ENCODE results near the gene CNOT3.

Gene CNOT3

GRCh38 chr19:54124393-54124792 is 13.2 kb upstream of the CNOT3 start:
- Histone ChIP-seq H3K36me3 (ENCODE audit: insufficient read depth, low read length) (peaks cover 95% of the 10 kb centered on the region), H3K27ac (ENCODE audit: low read depth, low read length) (no peak overlapping the region), H3K4me1 (ENCODE audit: insufficient read depth, low read length) (no peaks in the 10 kb centered on the region), H3K9me3 (ENCODE audit: insufficient read depth, low read depth, low read length) (no peaks in the 10 kb centered on the region), H3K27me3 (ENCODE audit: insufficient read depth, low read length) (no peaks in the 10 kb centered on the region), H3K9ac (ENCODE audit: low read depth, low read length) (no peak overlapping the region), H3K4me3 (ENCODE audit: low read length) (no peak overlapping the region)
- WGBS, result 94% methylated on average over 19 of the region's 19 CpGs

- no peak overlapping the region for H3K27ac ChIP-seq (ENCODE audit: low read depth, low read length)
- WGBS, result 96% methylated on average over 9 of the region's 9 CpGs
- no peaks in the 10 kb centered on the region for H3K4me1 ChIP-seq (ENCODE audit: insufficient read depth, low read length)
- peaks cover 88% of the 10 kb centered on the region for H3K36me3 ChIP-seq (ENCODE audit: insufficient read depth, low read length)
- no peak overlapping the region for H3K4me3 ChIP-seq (ENCODE audit: low read length)
- H3K9me3 ChIP-seq (ENCODE audit: insufficient read depth, low read depth, low read length), result no peaks in the 10 kb centered on the region
- no peaks in the 10 kb centered on the region for H3K27me3 ChIP-seq (ENCODE audit: insufficient read depth, low read length)
- no peak overlapping the region for H3K9ac ChIP-seq (ENCODE audit: low read depth, low read length)
Measured at GRCh38 chr19:54125713-54126112, 11.8 kb upstream of the CNOT3 start.

- H3K36me3 ChIP-seq (ENCODE audit: insufficient read depth, low read length), result peaks cover 87% of the 10 kb centered on the region
- no peak overlapping the region for H3K4me3 ChIP-seq (ENCODE audit: low read length)
- H3K9me3 ChIP-seq (ENCODE audit: insufficient read depth, low read depth, low read length), result no peaks in the 10 kb centered on the region
Measured at GRCh38 chr19:54127688-54128440, 9.7 kb upstream of the CNOT3 start.

GRCh38 chr19:54128441-54128725 is 9.2 kb upstream of the CNOT3 start:
- Histone ChIP-seq H3K4me3 (ENCODE audit: low read length) (no peak overlapping the region), H3K27me3 (ENCODE audit: insufficient read depth, low read length) (no peaks in the 10 kb centered on the region), H3K4me1 (ENCODE audit: insufficient read depth, low read length) (no peaks in the 10 kb centered on the region), H3K36me3 (ENCODE audit: insufficient read depth, low read length) (peaks cover 84% of the 10 kb centered on the region), H3K27ac (ENCODE audit: low read depth, low read length) (no peak overlapping the region), H3K9me3 (ENCODE audit: insufficient read depth, low read depth, low read length) (peaks cover 1% of the 10 kb centered on the region; the same call in 1 of the 2 replicates), H3K9ac (ENCODE audit: low read depth, low read length) (no peak overlapping the region)
- WGBS, result 93% methylated on average over 20 of the region's 20 CpGs

More at GRCh38 chr19:54127688-54128440, 9.7 kb upstream of the CNOT3 start:
- Histone ChIP-seq H3K27ac (ENCODE audit: low read depth, low read length) (no peak overlapping the region), H3K9ac (ENCODE audit: low read depth, low read length) (no peak overlapping the region), H3K4me1 (ENCODE audit: insufficient read depth, low read length) (no peaks in the 10 kb centered on the region), H3K27me3 (ENCODE audit: insufficient read depth, low read length) (no peaks in the 10 kb centered on the region)
- WGBS, result 92% methylated on average over 44 of the region's 44 CpGs

GRCh38 chr19:54128796-54129616 is 8.6 kb upstream of the CNOT3 start:
- peaks cover 5% of the 10 kb centered on the region for H3K9me3 ChIP-seq (ENCODE audit: insufficient read depth, low read depth, low read length)
- H3K27ac ChIP-seq (ENCODE audit: low read depth, low read length), result no peak overlapping the region
- H3K36me3 ChIP-seq (ENCODE audit: insufficient read depth, low read length), result peaks cover 78% of the 10 kb centered on the region
- no peaks in the 10 kb centered on the region for H3K4me1 ChIP-seq (ENCODE audit: insufficient read depth, low read length)
- WGBS, result 96% methylated on average over 41 of the region's 41 CpGs
- no peaks in the 10 kb centered on the region for H3K27me3 ChIP-seq (ENCODE audit: insufficient read depth, low read length)
- no peak overlapping the region for H3K9ac ChIP-seq (ENCODE audit: low read depth, low read length)
- no peak overlapping the region for H3K4me3 ChIP-seq (ENCODE audit: low read length)

- Histone ChIP-seq H3K4me1 (ENCODE audit: insufficient read depth, low read length) (no peaks in the 10 kb centered on the region), H3K4me3 (ENCODE audit: low read length) (no peak overlapping the region), H3K27ac (ENCODE audit: low read depth, low read length) (no peak overlapping the region), H3K9me3 (ENCODE audit: insufficient read depth, low read depth, low read length) (peaks cover 5% of the 10 kb centered on the region), H3K9ac (ENCODE audit: low read depth, low read length) (no peak overlapping the region), H3K36me3 (ENCODE audit: insufficient read depth, low read length) (peaks cover 72% of the 10 kb centered on the region), H3K27me3 (ENCODE audit: insufficient read depth, low read length) (no peaks in the 10 kb centered on the region)
- 96% methylated on average over 20 of the region's 20 CpGs for WGBS
Measured at GRCh38 chr19:54129617-54129996, 8.0 kb upstream of the CNOT3 start.

- Histone ChIP-seq H3K9me3 (ENCODE audit: insufficient read depth, low read depth, low read length) (peaks cover 5% of the 10 kb centered on the region), H3K27ac (ENCODE audit: low read depth, low read length) (no peak overlapping the region), H3K4me1 (ENCODE audit: insufficient read depth, low read length) (no peaks in the 10 kb centered on the region), H3K36me3 (ENCODE audit: insufficient read depth, low read length) (peaks cover 36% of the 10 kb centered on the region), H3K9ac (ENCODE audit: low read depth, low read length) (no peak overlapping the region), H3K4me3 (ENCODE audit: low read length) (no peak overlapping the region), H3K27me3 (ENCODE audit: insufficient read depth, low read length) (no peaks in the 10 kb centered on the region)
- 89% methylated on average over 10 of the region's 10 CpGs for WGBS
Measured at GRCh38 chr19:54133312-54133956, 4.1 kb upstream of the CNOT3 start.

- H3K9me3 ChIP-seq (ENCODE audit: insufficient read depth, low read depth, low read length), result peaks cover 5% of the 10 kb centered on the region
- no peak overlapping the region for H3K9ac ChIP-seq (ENCODE audit: low read depth, low read length)
- H3K27ac ChIP-seq (ENCODE audit: low read depth, low read length), result peak overlapping the region; percentile 27; the same call in 1 of the 2 replicates
- H3K4me1 ChIP-seq (ENCODE audit: insufficient read depth, low read length), result no peaks in the 10 kb centered on the region
- WGBS, result 58% methylated on average over 2 of the region's 2 CpGs
- H3K27me3 ChIP-seq (ENCODE audit: insufficient read depth, low read length), result no peaks in the 10 kb centered on the region
- peaks cover 29% of the 10 kb centered on the region for H3K36me3 ChIP-seq (ENCODE audit: insufficient read depth, low read length)
- H3K4me3 ChIP-seq (ENCODE audit: low read length), result no peak overlapping the region
Measured at GRCh38 chr19:54133957-54134590, 3.5 kb upstream of the CNOT3 start.

- Histone ChIP-seq H3K27ac (ENCODE audit: low read depth, low read length) (peak overlapping the region; percentile 46; the same call in 1 of the 2 replicates), H3K36me3 (ENCODE audit: insufficient read depth, low read length) (peaks cover 33% of the 10 kb centered on the region), H3K4me3 (ENCODE audit: low read length) (peak overlapping the region; percentile 63), H3K9me3 (ENCODE audit: insufficient read depth, low read depth, low read length) (peaks cover 5% of the 10 kb centered on the region), H3K4me1 (ENCODE audit: insufficient read depth, low read length) (no peaks in the 10 kb centered on the region), H3K27me3 (ENCODE audit: insufficient read depth, low read length) (no peaks in the 10 kb centered on the region), H3K9ac (ENCODE audit: low read depth, low read length) (peak overlapping the region; percentile 38)
- WGBS, result 3% methylated on average over 30 of the region's 30 CpGs
Measured at GRCh38 chr19:54136086-54136863, 1.3 kb upstream of the CNOT3 start.

GRCh38 chr19:54136864-54137698 is 481 bp upstream of the CNOT3 start:
- Histone ChIP-seq H3K4me1 (ENCODE audit: insufficient read depth, low read length) (no peaks in the 10 kb centered on the region), H3K9ac (ENCODE audit: low read depth, low read length) (peak overlapping the region; percentile 92), H3K9me3 (ENCODE audit: insufficient read depth, low read depth, low read length) (peaks cover 5% of the 10 kb centered on the region), H3K36me3 (ENCODE audit: insufficient read depth, low read length) (peaks cover 33% of the 10 kb centered on the region), H3K4me3 (ENCODE audit: low read length) (peak overlapping the region; percentile 73), H3K27ac (ENCODE audit: low read depth, low read length) (peak overlapping the region; percentile 95; the same call in 1 of the 2 replicates), H3K27me3 (ENCODE audit: insufficient read depth, low read length) (no peaks in the 10 kb centered on the region)
- WGBS, result 0% methylated on average over 46 of the region's 46 CpGs
